ENCODE measurements around the gene MLLT10. TPM values are rescaled to one million over a fixed set of nuclear protein-coding genes. Genes with fewer than 3 reads are reported as not detected.
A peak's percentile ranks its signal among the peaks of the same experiment; 100 is the strongest.

MLLT10 gene
- total RNA-seq, 1 experiment from 2014 or later = 72.3 TPM

DNA sequence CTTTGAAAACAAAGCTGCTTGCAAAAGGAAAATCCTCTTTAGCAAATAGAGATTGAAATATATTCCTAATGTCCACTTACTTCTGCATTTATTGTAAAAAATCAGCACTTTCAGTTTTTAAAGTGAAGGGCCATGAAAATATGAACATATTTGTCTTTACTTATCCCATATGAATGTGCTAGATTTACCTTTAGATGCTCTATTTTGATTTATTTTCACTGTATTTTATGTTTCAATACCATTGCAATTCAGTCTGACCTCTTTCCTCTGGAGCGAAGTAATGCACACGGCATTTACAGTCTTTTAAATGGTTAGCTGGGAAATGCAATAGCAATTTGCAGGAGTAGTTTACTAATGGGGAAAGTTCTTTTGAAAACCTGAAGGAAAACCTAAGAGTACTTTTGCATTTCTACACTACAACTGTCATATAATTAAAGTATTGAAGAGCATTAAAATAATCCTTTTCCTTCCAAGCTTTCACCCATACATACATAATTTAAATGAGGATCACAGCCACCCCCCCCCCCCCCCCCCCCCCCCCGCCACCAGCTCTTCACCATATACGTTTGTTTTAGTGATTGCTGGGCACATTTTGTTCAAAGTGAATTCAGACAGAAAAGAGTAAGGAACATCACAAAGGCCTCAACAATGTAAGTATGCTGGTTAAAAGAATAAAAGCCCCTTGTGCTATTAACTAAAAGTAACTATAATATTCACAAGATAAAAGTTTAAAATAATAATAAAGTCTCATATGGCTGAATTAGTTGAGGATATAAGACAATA is 12.1 kb upstream of the MLLT10 start:
- no peak overlapping the region for H4K91ac ChIP-seq (ENCODE audit: insufficient read length, low read depth, low read length)
- no peaks in the 10 kb centered on the region for H4K20me1 ChIP-seq (ENCODE audit: control insufficient read depth, insufficient read depth, insufficient read length)
- H4K5ac ChIP-seq (ENCODE audit: insufficient read length, low read depth, low read length) = no peak overlapping the region
- no peak overlapping the region for H2BK20ac ChIP-seq (ENCODE audit: low read depth, low read length, poor library complexity, severe bottlenecking)
- H3K27me3 ChIP-seq (ENCODE audit: insufficient read depth, low read length) = peaks cover 8% of the 10 kb centered on the region; the same call in 1 of the 2 replicates
- peaks cover 45% of the 10 kb centered on the region for H3K23me2 ChIP-seq (ENCODE audit: insufficient read length, low read depth, low read length, poor library complexity, severe bottlenecking)
- H4K8ac ChIP-seq (replicated peaks; ENCODE audit: insufficient read length, low read depth, low read length) = no peak overlapping the region
- Mint-ChIP-seq H3K27ac (peak overlapping the region in 2 of 3 experiments; percentile 49 to 54; a peak in 2 of 7 replicates), H3K4me3 (no peak overlapping the region; a peak in 1 of 5 replicates), H3K36me3 (ENCODE audit: insufficient read depth in 1 of 3, low read depth in 3 of 3) (no peaks in the 10 kb centered on the region; a peak in 1 of 7 replicates), H3K27me3 (ENCODE audit: low read depth) (peaks cover 31% of the 10 kb centered on the region), H3K4me1 (peaks cover 65 to 66% of the 10 kb centered on the region in 2 experiments), H3K9me3 (no peaks in the 10 kb centered on the region; a peak in 2 of 5 replicates)
- H3T11ph ChIP-seq (ENCODE audit: low read length) = no peak overlapping the region
- H3K27ac ChIP-seq (ENCODE audit: insufficient read length, low read depth, low read length) = no peak overlapping the region
- H2BK5ac ChIP-seq (ENCODE audit: insufficient read length, low read length) = no peak overlapping the region
- H2AFZ ChIP-seq (ENCODE audit: low read length) = no peak overlapping the region
- no peak overlapping the region for H3K23ac ChIP-seq (ENCODE audit: insufficient read length, low read depth, low read length)
- H3K14ac ChIP-seq (ENCODE audit: insufficient read depth, low read length) = no peak overlapping the region
- TF ChIP-seq, protein P1, sequence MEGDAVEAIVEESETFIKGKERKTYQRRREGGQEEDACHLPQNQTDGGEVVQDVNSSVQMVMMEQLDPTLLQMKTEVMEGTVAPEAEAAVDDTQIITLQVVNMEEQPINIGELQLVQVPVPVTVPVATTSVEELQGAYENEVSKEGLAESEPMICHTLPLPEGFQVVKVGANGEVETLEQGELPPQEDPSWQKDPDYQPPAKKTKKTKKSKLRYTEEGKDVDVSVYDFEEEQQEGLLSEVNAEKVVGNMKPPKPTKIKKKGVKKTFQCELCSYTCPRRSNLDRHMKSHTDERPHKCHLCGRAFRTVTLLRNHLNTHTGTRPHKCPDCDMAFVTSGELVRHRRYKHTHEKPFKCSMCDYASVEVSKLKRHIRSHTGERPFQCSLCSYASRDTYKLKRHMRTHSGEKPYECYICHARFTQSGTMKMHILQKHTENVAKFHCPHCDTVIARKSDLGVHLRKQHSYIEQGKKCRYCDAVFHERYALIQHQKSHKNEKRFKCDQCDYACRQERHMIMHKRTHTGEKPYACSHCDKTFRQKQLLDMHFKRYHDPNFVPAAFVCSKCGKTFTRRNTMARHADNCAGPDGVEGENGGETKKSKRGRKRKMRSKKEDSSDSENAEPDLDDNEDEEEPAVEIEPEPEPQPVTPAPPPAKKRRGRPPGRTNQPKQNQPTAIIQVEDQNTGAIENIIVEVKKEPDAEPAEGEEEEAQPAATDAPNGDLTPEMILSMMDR (conservative IDR thresholded peaks at IDR 0.05) = no peak
- no peak overlapping the region for H2AK5ac ChIP-seq (ENCODE audit: insufficient read length, low read length)
- H3K9ac ChIP-seq (ENCODE audit: extremely low read depth, insufficient read length, low read length) = no peak overlapping the region
- no peak for DNase-seq
- WGBS (ENCODE audit: extremely low coverage, insufficient read length, low lambda C conversion rate) = no CpG with 5 or more reads among the region's 4 CpGs
- H2BK120ac ChIP-seq (ENCODE audit: low read depth, low read length, poor library complexity, severe bottlenecking) = no peak overlapping the region
- H3K79me1 ChIP-seq (ENCODE audit: insufficient read depth, low read depth, low read length, poor library complexity, severe bottlenecking) = no peaks in the 10 kb centered on the region
- no peaks in the 10 kb centered on the region for H3K79me2 ChIP-seq (ENCODE audit: insufficient read depth, low read length)
- no peak overlapping the region for H2BK15ac ChIP-seq (ENCODE audit: low read depth, low read length)
- no peak overlapping the region for H3K4me2 ChIP-seq (ENCODE audit: insufficient read depth, insufficient read length, low read length)
- no peaks in the 10 kb centered on the region for H3K9me3 ChIP-seq (ENCODE audit: control insufficient read depth, low read depth, low read length)
- no peak overlapping the region for H3K56ac ChIP-seq (ENCODE audit: insufficient read length, low read depth, low read length)
- H3K4ac ChIP-seq (ENCODE audit: low read depth, low read length) = no peak overlapping the region
- peaks cover 5% of the 10 kb centered on the region; the same call in 1 of the 2 replicates for H3K4me1 ChIP-seq (ENCODE audit: insufficient read depth, low read length)
- H2BK12ac ChIP-seq (ENCODE audit: insufficient read length, low read depth, low read length) = no peak overlapping the region
- no peak overlapping the region for H3K18ac ChIP-seq (ENCODE audit: insufficient read length, low read depth, low read length)
